Panc1 (cell line): ENCODE data around the gene ADGRD1.

Source experiments
- CTCF ChIP-seq: fragments of 450-650 bp; IDR thresholded peaks from 2 replicates; pipeline ENCODE4 v1.5.1; 2017; ENCODE audit warnings: mild to moderate bottlenecking
- POLR2AphosphoS5 ChIP-seq: IDR thresholded peaks from 2 replicates; pipeline ENCODE4 v1.6.1; 2012; ENCODE audit warnings: mild to moderate bottlenecking, low read depth, low read length, moderate library complexity
- REST ChIP-seq, 2 experiments: IDR thresholded peaks; 2 replicates each; pipeline ENCODE4 v1.6.1; 2011 to 2012; ENCODE audit warnings: low read depth in 2 of 2, control low read depth in 1 of 2, low read length in 1 of 2, mild to moderate bottlenecking in 1 of 2, moderate library complexity in 1 of 2; ENCODE audit not compliant: insufficient read depth in 1 of 2
- SIN3A ChIP-seq: IDR thresholded peaks from 2 replicates; pipeline ENCODE4 v1.6.1; 2012; ENCODE audit warnings: low read depth, mild to moderate bottlenecking, low read length, moderate library complexity, borderline replicate concordance; ENCODE audit not compliant: insufficient read depth

GRCh38 chr12:131102493-131102931 lies 148.8 kb downstream of the ADGRD1 start:
- TF ChIP-seq POLR2AphosphoS5 (no peak), CTCF (no peak), REST (IDR thresholded peaks at IDR 0.05; ENCODE audit: insufficient read depth in 1 of 2, low read depth in 2 of 2, low read length in 1 of 2) (no peak), SIN3A (no peak)
